ENCODE results near the gene SUSD3.

SUSD3 gene

GRCh38 chr9:93077811-93078210 lies 19.3 kb downstream of the SUSD3 start:
- no peak for DNase-seq

GRCh38 chr9:93079371-93079770 lies 20.9 kb downstream of the SUSD3 start:
- DNase-seq = no peak

- DNase-seq = no peak
These were observed 21.9 kb downstream of the SUSD3 start for GRCh38 chr9:93080406-93080805.

GRCh38 chr9:93081081-93081529 lies 22.6 kb downstream of the SUSD3 start:
- DNase-seq = no peak

GRCh38 chr9:93081931-93082330 lies 23.4 kb downstream of the SUSD3 start:
- no peak for DNase-seq

GRCh38 chr9:93082841-93083411 lies 24.4 kb downstream of the SUSD3 start:
- no peak for DNase-seq

GRCh38 chr9:93083592-93084470 lies 25.3 kb downstream of the SUSD3 start:
- no peak for DNase-seq

GRCh38 chr9:93084471-93084881 lies 26.0 kb downstream of the SUSD3 start:
- no peak for DNase-seq

- no peak for DNase-seq
These were observed 27.2 kb downstream of the SUSD3 start for GRCh38 chr9:93085676-93086075.

GRCh38 chr9:93086447-93087224 lies 28.1 kb downstream of the SUSD3 start:
- peak; percentile 23 for DNase-seq

GRCh38 chr9:93087971-93088655 lies 29.6 kb downstream of the SUSD3 start:
- DNase-seq = no peak

- no peak for DNase-seq
These were observed 30.1 kb downstream of the SUSD3 start for GRCh38 chr9:93088656-93089015.

- no peak for DNase-seq
These were observed 30.5 kb downstream of the SUSD3 start for GRCh38 chr9:93089024-93089423.

GRCh38 chr9:93089481-93089991 lies 31.0 kb downstream of the SUSD3 start:
- DNase-seq = no peak

GRCh38 chr9:93090091-93090655 lies 31.7 kb downstream of the SUSD3 start:
- DNase-seq = no peak

- DNase-seq = no peak
These were observed 32.6 kb downstream of the SUSD3 start for GRCh38 chr9:93091056-93091452.

- no peak for DNase-seq
These were observed 33.1 kb downstream of the SUSD3 start for GRCh38 chr9:93091453-93092081.

GRCh38 chr9:93092251-93092991 lies 33.9 kb downstream of the SUSD3 start:
- no peak for DNase-seq

GRCh38 chr9:93093127-93093876 lies 34.8 kb downstream of the SUSD3 start:
- no peak for DNase-seq

- no peak for DNase-seq
These were observed 35.6 kb downstream of the SUSD3 start for GRCh38 chr9:93093877-93094657.
